ENCODE results near the gene FER.

DNA sequence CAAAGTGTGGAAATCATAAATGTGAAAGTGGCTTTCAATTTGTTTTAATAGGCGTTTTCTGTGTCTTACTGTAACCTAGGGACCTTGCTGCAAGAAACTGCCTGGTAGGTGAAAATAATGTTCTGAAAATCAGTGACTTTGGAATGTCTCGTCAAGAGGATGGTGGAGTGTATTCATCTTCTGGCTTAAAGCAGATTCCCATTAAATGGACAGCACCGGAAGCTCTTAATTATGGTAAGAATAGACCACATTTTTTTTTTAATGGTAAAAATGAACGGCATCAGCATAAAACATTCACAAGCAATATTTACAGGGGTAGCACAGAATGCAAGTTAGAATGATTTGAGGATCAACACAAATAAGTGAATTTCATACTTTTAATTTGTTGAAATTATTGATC, 433.0 kb downstream of the FER start:
- TF ChIP-seq, protein P1, sequence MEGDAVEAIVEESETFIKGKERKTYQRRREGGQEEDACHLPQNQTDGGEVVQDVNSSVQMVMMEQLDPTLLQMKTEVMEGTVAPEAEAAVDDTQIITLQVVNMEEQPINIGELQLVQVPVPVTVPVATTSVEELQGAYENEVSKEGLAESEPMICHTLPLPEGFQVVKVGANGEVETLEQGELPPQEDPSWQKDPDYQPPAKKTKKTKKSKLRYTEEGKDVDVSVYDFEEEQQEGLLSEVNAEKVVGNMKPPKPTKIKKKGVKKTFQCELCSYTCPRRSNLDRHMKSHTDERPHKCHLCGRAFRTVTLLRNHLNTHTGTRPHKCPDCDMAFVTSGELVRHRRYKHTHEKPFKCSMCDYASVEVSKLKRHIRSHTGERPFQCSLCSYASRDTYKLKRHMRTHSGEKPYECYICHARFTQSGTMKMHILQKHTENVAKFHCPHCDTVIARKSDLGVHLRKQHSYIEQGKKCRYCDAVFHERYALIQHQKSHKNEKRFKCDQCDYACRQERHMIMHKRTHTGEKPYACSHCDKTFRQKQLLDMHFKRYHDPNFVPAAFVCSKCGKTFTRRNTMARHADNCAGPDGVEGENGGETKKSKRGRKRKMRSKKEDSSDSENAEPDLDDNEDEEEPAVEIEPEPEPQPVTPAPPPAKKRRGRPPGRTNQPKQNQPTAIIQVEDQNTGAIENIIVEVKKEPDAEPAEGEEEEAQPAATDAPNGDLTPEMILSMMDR (IDR thresholded peaks at IDR 0.05; ENCODE audit: insufficient read depth, low read length) = no peak
- TF ChIP-seq POLR2AphosphoS5 (IDR thresholded peaks at IDR 0.05; ENCODE audit: low read depth) (no peak), GABPA (IDR thresholded peaks at IDR 0.05; ENCODE audit: low read depth) (no peak)

Data from HL-60 (cell line).